ENCODE results near the gene IER2. TPM values are rescaled to one million over a fixed set of nuclear protein-coding genes. Genes with fewer than 3 reads are reported as not detected.
A peak's percentile ranks its signal among the peaks of the same experiment; 100 is the strongest.

Gene IER2
- total RNA-seq, 3 donors from 2014 or later (not counting 1 experiment from before 2014, with no cell fraction given), result 668 to 1,112 (median 949) TPM

- 91% methylated on average over 5 of the region's 5 CpGs for WGBS (ENCODE audit: insufficient coverage)
- H3K4me3 Mint-ChIP-seq, result no peak overlapping the region
- intact Hi-C loops (cut with micrococcal nuclease), result no loop called here
These were observed 19.6 kb downstream of the IER2 start for GRCh38 chr19:13169769-13170168.

GRCh38 chr19:13171146-13171545, 20.9 kb downstream of the IER2 start:
- Histone ChIP-seq H3K4me1 (ENCODE audit: control insufficient read depth, insufficient read depth, low read length) (peaks cover 80% of the 10 kb centered on the region), H3K36me3 (ENCODE audit: control insufficient read depth, insufficient read depth, low read length) (no peaks in the 10 kb centered on the region), H3K4me3 (ENCODE audit: low read length) (no peak overlapping the region), H3K27me3 (ENCODE audit: control insufficient read depth, insufficient read depth, low read length) (no peaks in the 10 kb centered on the region), H3K9me3 (ENCODE audit: control insufficient read depth, insufficient read depth, low read length) (no peaks in the 10 kb centered on the region), H3K27ac (ENCODE audit: low read length) (no peak overlapping the region)
- TF ChIP-seq CTCF (IDR thresholded peaks at IDR 0.05), result no peak
- intact Hi-C loops (cut with micrococcal nuclease), result no loop called here
- Mint-ChIP-seq H3K4me1 (peaks cover 50 to 67% of the 10 kb centered on the region in 2 donors), H3K27ac (peak overlapping the region; percentile 84 to 88), H3K9me3 (no peaks in the 10 kb centered on the region), H3K4me3 (peak overlapping the region; percentile 15), H3K27me3 (ENCODE audit: low read depth in 2 of 2) (no peaks in the 10 kb centered on the region), H3K36me3 (no peaks in the 10 kb centered on the region)
- DNase-seq (no peak), ATAC-seq (no peak)
- 94% methylated on average over 7 of the region's 7 CpGs for WGBS (ENCODE audit: insufficient coverage)

More at GRCh38 chr19:13169769-13170168, 19.6 kb downstream of the IER2 start:
- Mint-ChIP-seq H3K9me3 (no peaks in the 10 kb centered on the region), H3K4me1 (peaks cover 55 to 81% of the 10 kb centered on the region in 2 donors), H3K27me3 (ENCODE audit: low read depth in 2 of 2) (no peaks in the 10 kb centered on the region), H3K36me3 (no peaks in the 10 kb centered on the region), H3K27ac (peak overlapping the region; percentile 92 to 95)
- ATAC-seq (no peak), DNase-seq (no peak)
- Histone ChIP-seq H3K36me3 (ENCODE audit: control insufficient read depth, insufficient read depth, low read length) (no peaks in the 10 kb centered on the region), H3K27ac (ENCODE audit: low read length) (peak overlapping the region; percentile 80), H3K27me3 (ENCODE audit: control insufficient read depth, insufficient read depth, low read length) (no peaks in the 10 kb centered on the region), H3K4me1 (ENCODE audit: control insufficient read depth, insufficient read depth, low read length) (peaks cover 94% of the 10 kb centered on the region), H3K9me3 (ENCODE audit: control insufficient read depth, insufficient read depth, low read length) (no peaks in the 10 kb centered on the region), H3K4me3 (ENCODE audit: low read length) (no peak overlapping the region)
- TF ChIP-seq CTCF (IDR thresholded peaks at IDR 0.05), result no peak

GRCh38 chr19:13172346-13173138, 22.3 kb downstream of the IER2 start:
- H3K4me1 Mint-ChIP-seq, result peaks cover 40 to 55% of the 10 kb centered on the region in 2 donors
- Histone ChIP-seq H3K27ac (ENCODE audit: low read length) (peak overlapping the region; percentile 80), H3K27me3 (ENCODE audit: control insufficient read depth, insufficient read depth, low read length) (no peaks in the 10 kb centered on the region), H3K9me3 (ENCODE audit: control insufficient read depth, insufficient read depth, low read length) (no peaks in the 10 kb centered on the region), H3K4me3 (ENCODE audit: low read length) (peak overlapping the region; percentile 7), H3K4me1 (ENCODE audit: control insufficient read depth, insufficient read depth, low read length) (peaks cover 66% of the 10 kb centered on the region), H3K36me3 (ENCODE audit: control insufficient read depth, insufficient read depth, low read length) (no peaks in the 10 kb centered on the region)
- 26% methylated on average over 16 of the region's 18 CpGs for WGBS (ENCODE audit: insufficient coverage)
- DNase-seq (peak; percentile 49 to 87), ATAC-seq (peak in 2 of 3 donors; percentile 5 to 25)
- H3K27me3 Mint-ChIP-seq (ENCODE audit: low read depth in 2 of 2), result no peaks in the 10 kb centered on the region
- no peaks in the 10 kb centered on the region for H3K9me3 Mint-ChIP-seq
- peak overlapping the region; percentile 61 for H3K4me3 Mint-ChIP-seq
- peak overlapping the region; percentile 84 to 88 for H3K27ac Mint-ChIP-seq
- TF ChIP-seq CTCF (IDR thresholded peaks at IDR 0.05), result no peak
- no peaks in the 10 kb centered on the region for H3K36me3 Mint-ChIP-seq
- intact Hi-C loops (cut with micrococcal nuclease), result no loop called here
